H1 (cell line): Measurements from ENCODE around the gene METTL1. TPM values are rescaled to one million over a fixed set of nuclear protein-coding genes. Genes with fewer than 3 reads are reported as not detected.

ENCODE experiments used
- JUND ChIP-seq: IDR thresholded peaks from 2 replicates; pipeline ENCODE4 v1.6.1; 2011; ENCODE audit warnings: mild to moderate bottlenecking, improper control_type of control experiment, low read length
- MAFK ChIP-seq: IDR thresholded peaks from 2 replicates; pipeline ENCODE4 v1.6.1; 2012; ENCODE audit warnings: low read depth, mild to moderate bottlenecking, improper control_type of control experiment, low read length
- RFX5 ChIP-seq: IDR thresholded peaks from 2 replicates; pipeline ENCODE4 v1.6.1; 2011; ENCODE audit warnings: low read depth, low read length, improper control_type of control experiment, borderline replicate concordance
- SIN3A ChIP-seq, 2 experiments: IDR thresholded peaks in 1 of 2; conservative IDR thresholded peaks in 1 of 2; 2 replicates each; pipeline ENCODE4 v1.6.1; 2011 to 2012; ENCODE audit warnings: low read length in 2 of 2, improper control_type of control experiment in 1 of 2, low read depth in 1 of 2, mild to moderate bottlenecking in 1 of 2
- USF2 ChIP-seq: IDR thresholded peaks from 2 replicates; pipeline ENCODE4 v1.6.1; 2011; ENCODE audit warnings: low read length, improper control_type of control experiment
- polyA plus RNA-seq, 7 experiments: library from polyadenylated mRNA; depleted of rRNA in 3 of 7; stranded (reverse) in 5 of 7; unstranded in 2 of 7; fragments of >200 nt in 5 of 7; fragments of 200-250 nt in 2 of 7; gene quantifications; 1 replicate in 5 of 7; 2 replicates in 1 of 7; 4 replicates in 1 of 7; pipeline versions ENCODE4 v1.2.1 to v1.2.3, GENCODE V29; 2011 to 2013; ENCODE audit warnings: missing spikeins in 2 of 7, mixed read lengths in 2 of 7
- total RNA-seq: library from RNA; stranded (reverse); fragmentation: NEBNext Ultra II Directional; extraction: Animal tissue kit (Norgen Biotek cat#: 25700); gene quantifications from 2 replicates; pipeline ENCODE4 v1.2.1, GENCODE V29; 2021

Gene METTL1
- total and polyA plus RNA-seq, 2 of the 8 experiments (the other 6 are each of a cell fraction or from before 2014, with no cell fraction given), result 40.5 to 46.0 TPM

- TF ChIP-seq JUND, result no peak
- no peak for TF ChIP-seq RFX5
- no peak for TF ChIP-seq SIN3A (conservative IDR thresholded peaks at IDR 0.05 in 1 of 2, IDR thresholded peaks at IDR 0.05 in 1 of 2; ENCODE audit: low read depth in 1 of 2, low read length in 2 of 2)
- no peak for TF ChIP-seq USF2
- TF ChIP-seq MAFK, result no peak
Observed at GRCh38 chr12:57757771-57758170, 14.1 kb downstream of the METTL1 start (continued).
